Lung (tissue), 12 donors: ENCODE results near the gene PDP2. TPM values are rescaled to one million over a fixed set of nuclear protein-coding genes. Genes with fewer than 3 reads are reported as not detected.

Source experiments
- ATAC-seq: fragments of 200-7000 bp; cut with Tn5 transposase; one replicate; pipeline ENCODE4 v1.9.1; 2020; ENCODE audit warnings: moderate number of reproducible peaks; ENCODE audit not compliant: insufficient read depth, low FRiP score
- DNase-seq, 3 donors: peaks; one replicate each; pipeline ENCODE4 v3.0.0-alpha.2; 2013 to 2017
- H3K27ac ChIP-seq, 2 donors: one replicate each; pipeline ENCODE4 v1.5.1; 2013; ENCODE audit warnings: mild to moderate bottlenecking in 2 of 2, moderate library complexity in 2 of 2, control low read depth in 1 of 2, inconsistent platforms in 1 of 2, low read depth in 1 of 2, low read length in 1 of 2
- H3K27me3 ChIP-seq, 3 donors: one replicate each; pipeline ENCODE4 v1.5.1; 2013; ENCODE audit warnings: low read length in 2 of 3; ENCODE audit not compliant: control insufficient read depth in 3 of 3, insufficient read depth in 3 of 3
- H3K36me3 ChIP-seq, 4 donors: one replicate each; pipeline ENCODE4 v1.5.1; 2013; ENCODE audit warnings: low read length in 4 of 4, mild to moderate bottlenecking in 1 of 4, moderate library complexity in 1 of 4; ENCODE audit not compliant: control insufficient read depth in 4 of 4, insufficient read depth in 4 of 4
- H3K4me1 ChIP-seq, 5 donors: one replicate each; pipeline ENCODE4 v1.5.1; 2013; ENCODE audit warnings: low read length in 5 of 5, mild to moderate bottlenecking in 2 of 5, moderate library complexity in 1 of 5; ENCODE audit not compliant: control insufficient read depth in 5 of 5, insufficient read depth in 5 of 5
- H3K4me3 ChIP-seq: one replicate; pipeline ENCODE4 v1.5.1; 2013; ENCODE audit warnings: mild to moderate bottlenecking, control low read depth, moderate library complexity
- H3K9ac ChIP-seq, 2 donors: one replicate each; pipeline ENCODE4 v1.5.1; 2013; ENCODE audit warnings: low read length in 2 of 2, control low read depth in 1 of 2; ENCODE audit not compliant: insufficient read depth in 1 of 2
- H3K9me3 ChIP-seq, 4 donors: one replicate each; pipeline ENCODE4 v1.5.1; 2013; ENCODE audit warnings: low read length in 3 of 4, mild to moderate bottlenecking in 1 of 4, moderate library complexity in 1 of 4; ENCODE audit not compliant: control insufficient read depth in 4 of 4, insufficient read depth in 3 of 4
- CTCF ChIP-seq: IDR thresholded peaks from 2 replicates; pipeline ENCODE4 v1.5.1; 2012; ENCODE audit warnings: mild to moderate bottlenecking; ENCODE audit errors: control extremely low read depth, extremely low read depth
- WGBS, 2 donors: extraction: QIAGEN DNeasy Blood & Tissue Kit; methylation state at CpG; one replicate each; pipeline ENCODE4 v1.1.7; 2013; 5-methylcytosine and 5-hydroxymethylcytosine counted together
- polyA plus RNA-seq, 2 donors: library from polyadenylated mRNA; stranded (reverse); fragments of 200-250 nt; gene quantifications; one replicate each; pipeline ENCODE4 v1.2.1, GENCODE V29; 2013
- total RNA-seq, 2 donors: library from RNA; depleted of rRNA in 1 of 2; stranded (reverse); fragments of >200 nt in 1 of 2; gene quantifications; one replicate each; pipeline ENCODE4 v1.2.1, GENCODE V29; 2014 to 2021
- donor health status: control.
- donor health status: control.
- donor health status: Bipolar disorder and iron deficiency.
- donor health status: healthy.
- donor health status: DM: yes; HTN: yes; CAD: no.

The PDP2 gene
- total and polyA plus RNA-seq, 4 donors: 4.5 to 23.0 (median 13.1) TPM

GRCh38 chr16:66856184-66856730, 24.1 kb upstream of the PDP2 start:
- H3K36me3 ChIP-seq: no peaks in the 10 kb centered on the region
- no peak overlapping the region for H3K4me3 ChIP-seq
- WGBS, 2 donors: 92 to 98% methylated on average over 6 of the region's 6 CpGs
- no peak for TF ChIP-seq CTCF
- ATAC-seq (no peak), DNase-seq (no peak)
- no peak overlapping the region for H3K9ac ChIP-seq
- H3K9me3 ChIP-seq: no peaks in the 10 kb centered on the region
- peaks cover 0 to 3% (median 0%) of the 10 kb centered on the region in 5 donors for H3K4me1 ChIP-seq
- H3K27me3 ChIP-seq: no peaks in the 10 kb centered on the region
- no peak overlapping the region for H3K27ac ChIP-seq

DNA sequence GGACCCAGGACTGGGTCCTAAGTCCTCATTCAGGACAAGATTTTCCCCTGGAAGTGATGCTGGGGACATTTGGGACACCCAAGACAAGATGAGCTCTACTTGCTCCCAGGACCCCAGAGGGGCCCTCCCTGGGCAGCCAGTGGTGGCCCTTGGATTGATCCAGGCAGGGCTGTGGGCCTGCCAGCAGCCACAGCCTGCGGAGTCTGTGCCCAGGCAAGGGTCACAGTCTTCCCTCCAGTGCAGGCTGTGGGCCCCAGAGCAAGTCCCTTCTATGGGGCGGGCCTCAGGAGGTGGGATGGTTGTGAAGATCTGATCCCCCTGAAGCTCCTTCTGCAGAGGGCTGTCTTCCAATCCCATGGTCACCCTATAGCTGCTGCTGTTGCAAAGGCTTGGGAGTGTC, 23.5 kb upstream of the PDP2 start:
- Histone ChIP-seq H3K27me3 (no peaks in the 10 kb centered on the region), H3K27ac (no peak overlapping the region), H3K4me3 (no peak overlapping the region), H3K9me3 (no peaks in the 10 kb centered on the region), H3K36me3 (no peaks in the 10 kb centered on the region), H3K4me1 (peaks cover 0 to 3% (median 0%) of the 10 kb centered on the region in 5 donors), H3K9ac (no peak overlapping the region)
- WGBS, 2 donors: 96 to 100% methylated on average over 2 of the region's 2 CpGs
- no peak for ATAC-seq
- TF ChIP-seq CTCF: no peak
- no peak for DNase-seq

- TF ChIP-seq CTCF: no peak
- Histone ChIP-seq H3K4me3 (no peak overlapping the region), H3K36me3 (no peaks in the 10 kb centered on the region), H3K27me3 (no peaks in the 10 kb centered on the region), H3K27ac (no peak overlapping the region), H3K4me1 (peaks cover 0 to 3% (median 0%) of the 10 kb centered on the region in 5 donors), H3K9me3 (no peaks in the 10 kb centered on the region), H3K9ac (no peak overlapping the region)
- ATAC-seq: no peak
- 81 to 85% methylated on average over 6 of the region's 6 CpGs for WGBS, 2 donors
- DNase-seq: no peak
Observed at GRCh38 chr16:66857437-66857836, 22.9 kb upstream of the PDP2 start.
